Measurements from ENCODE around the gene SMC3.

The SMC3 gene

DNA sequence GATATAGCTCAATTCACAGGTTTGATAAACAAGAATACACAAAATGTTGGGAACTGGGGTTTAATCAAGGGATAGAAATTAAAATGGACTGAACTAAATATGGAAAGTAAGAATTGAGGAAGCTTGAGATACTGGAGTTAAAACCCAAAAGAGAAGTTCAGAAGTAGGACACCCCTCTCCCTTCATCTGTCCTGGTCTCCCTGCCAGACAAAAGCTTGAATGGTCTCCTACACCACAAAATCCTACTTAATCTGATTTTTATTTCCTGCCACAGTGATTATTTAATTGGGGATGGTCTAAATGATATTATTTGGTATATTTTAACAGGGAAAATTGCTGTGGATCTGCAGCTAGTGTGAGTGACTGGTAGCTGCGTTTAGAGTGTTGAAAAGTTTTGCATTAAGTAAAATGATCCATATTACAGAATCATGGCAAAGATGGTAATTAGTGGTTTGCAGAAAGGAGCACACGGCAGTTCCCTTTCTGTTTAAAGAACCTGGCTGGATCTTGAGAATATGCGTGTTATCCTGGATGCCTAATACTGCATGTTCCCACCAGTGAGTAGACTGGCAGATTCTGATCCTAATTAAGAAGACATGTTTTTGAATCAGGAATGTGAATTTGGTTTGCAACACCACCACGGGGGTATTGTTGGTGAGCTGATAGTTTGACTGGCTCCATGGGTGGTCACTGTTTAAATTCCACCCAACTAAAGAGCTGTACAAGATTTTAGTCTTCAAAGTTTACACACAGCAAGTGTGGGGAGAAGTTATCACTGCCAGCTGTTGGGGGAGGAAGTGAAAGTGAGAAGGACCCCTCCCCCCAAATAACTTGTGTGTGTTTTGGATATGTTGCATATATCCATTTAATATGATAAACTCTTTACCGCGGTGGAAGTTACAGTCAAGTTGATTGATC, 82.1 kb downstream of the SMC3 start:
- no peak for DNase-seq

DNA sequence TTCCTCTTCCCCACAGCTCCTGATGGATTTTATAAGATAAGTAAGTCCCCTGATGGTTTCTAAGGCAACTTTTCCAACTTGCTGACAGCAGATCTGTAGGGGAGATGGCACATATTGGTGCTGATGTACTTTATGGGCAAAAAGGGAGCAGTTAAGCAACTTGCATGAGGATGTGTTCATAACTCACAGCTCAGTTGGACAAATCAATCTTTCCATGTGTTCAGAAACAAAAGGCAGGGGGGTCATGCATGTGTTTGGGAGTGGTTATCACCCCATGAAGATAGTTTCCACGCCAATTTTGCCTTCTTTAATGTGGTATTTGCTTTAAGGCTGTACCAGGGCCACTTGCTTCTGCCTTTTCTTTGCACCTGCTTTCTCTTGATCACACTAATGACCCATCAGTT, 82.8 kb downstream of the SMC3 start:
- no peak for DNase-seq

DNA sequence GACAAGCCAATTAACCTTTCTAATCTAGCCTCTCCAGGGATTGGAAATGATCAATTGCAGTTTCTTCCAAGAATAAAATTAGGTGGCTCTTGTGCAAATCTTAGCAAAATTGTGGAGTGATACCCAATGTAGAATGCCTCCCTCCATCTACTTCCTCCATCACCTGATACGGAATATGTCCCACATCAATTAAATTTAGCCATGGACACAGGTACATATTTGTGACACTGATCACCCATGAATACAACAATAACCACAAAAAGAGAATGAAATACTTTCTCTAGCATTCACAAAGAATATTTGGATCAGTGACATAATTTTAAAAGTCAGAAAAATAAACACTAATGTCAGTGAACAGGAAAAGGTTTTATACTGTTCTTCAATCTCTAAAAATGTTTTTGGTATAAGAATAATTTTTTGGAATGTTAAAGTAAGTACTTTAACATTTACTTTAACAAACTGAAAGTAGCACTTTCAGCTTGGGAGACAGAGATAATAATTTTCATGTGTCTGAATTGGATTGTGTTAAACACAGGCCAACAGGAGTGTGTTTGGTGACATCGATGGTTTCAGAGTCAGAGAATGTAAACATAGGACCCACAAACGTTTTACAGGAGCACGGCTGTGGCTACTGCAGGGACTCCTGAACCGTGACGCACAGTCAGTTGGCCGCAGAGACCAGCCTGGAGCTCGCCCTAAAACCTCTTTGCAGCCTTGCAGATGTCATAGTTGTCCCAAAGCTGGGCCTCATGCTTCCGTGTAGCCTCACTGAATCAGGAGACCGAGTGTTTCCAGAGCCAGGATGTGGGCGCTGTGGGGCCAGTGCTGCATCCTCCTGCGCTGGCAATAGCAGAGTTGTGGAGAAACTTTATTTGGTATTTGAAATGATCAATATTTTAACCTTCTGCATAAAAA, 83.8 kb downstream of the SMC3 start:
- DNase-seq, result no peak

GRCh38 chr10:110652475-110653118, 85.1 kb downstream of the SMC3 start:
- no peak for DNase-seq
